PC-9 (cell line): ENCODE measurements around the gene RIMBP2.

Source experiments
- CTCF ChIP-seq: fragments of 200-600 bp; sonication (generic); conservative IDR thresholded peaks from 2 replicates; pipeline ENCODE4 v1.6.1; 2017; ENCODE audit warnings: mixed run types, antibody characterized with exemption, mild to moderate bottlenecking, moderate library complexity
- EZH2 ChIP-seq: fragments of 200-600 bp; sonication (generic); IDR thresholded peaks from 2 replicates; pipeline ENCODE4 v1.8.0; 2017; ENCODE audit warnings: antibody characterized with exemption, low read depth

- TF ChIP-seq CTCF (no peak), EZH2 (no peak)
Observed at GRCh38 chr12:130649101-130650045, 66.7 kb downstream of the RIMBP2 start.
